H1 (cell line): Measurements from ENCODE around the gene LAMB1. TPM values are rescaled to one million over a fixed set of nuclear protein-coding genes. Genes with fewer than 3 reads are reported as not detected.

Experiments used
- CTCF ChIA-PET: fragments of 300-600 bp; sonication (Branson Sonifier 250); formaldehyde crosslinking; loops from one replicate; lab custom pipeline; 2021; ENCODE audit not compliant: partially characterized antibody; lab: Charles Lee
- POLR2A ChIA-PET: fragments of 300-600 bp; sonication (Branson Sonifier 250); formaldehyde crosslinking; loops from one replicate; lab custom pipeline; 2021; ENCODE audit warnings: inconsistent platforms; ENCODE audit not compliant: partially characterized antibody; lab: Charles Lee
- DNase-seq, 2 experiments: peaks; one replicate each; pipeline versions ENCODE4 v3.0.0 to v3.0.0-alpha.2; 2010 to 2022; ENCODE audit warnings: low spot score in 2 of 2, low read depth in 1 of 2, mixed read lengths in 1 of 2
- FAIRE-seq: peaks from 2 replicates; lab custom pipeline; 2011; peaks lifted over from hg19 to GRCh38; lab: Jason Lieb, UNC
- H2AFZ ChIP-seq: 2 replicates; pipeline ENCODE4 v1.8.1; 2012; ENCODE audit warnings: low read length, inconsistent platforms
- H2AK5ac ChIP-seq: 2 replicates; pipeline ENCODE4 v1.6.1; 2013; ENCODE audit warnings: low read depth, low read length
- H2BK120ac ChIP-seq: replicated peaks from 2 replicates; pipeline ENCODE3; 2013; ENCODE audit warnings: low read depth, low read length, inconsistent platforms
- H2BK12ac ChIP-seq: 2 replicates; pipeline ENCODE4 v1.6.1; 2013; ENCODE audit warnings: low read depth, low read length
- H2BK15ac ChIP-seq: 2 replicates; pipeline ENCODE4 v1.6.1; 2013; ENCODE audit warnings: low read length
- H2BK20ac ChIP-seq: 2 replicates; pipeline ENCODE4 v1.6.1; 2013; ENCODE audit warnings: low read length
- H2BK5ac ChIP-seq: 2 replicates; pipeline ENCODE4 v1.6.1; 2013; ENCODE audit warnings: low read depth, low read length
- H3K14ac ChIP-seq: 2 replicates; pipeline ENCODE4 v1.6.1; 2013; ENCODE audit warnings: inconsistent platforms; ENCODE audit not compliant: insufficient read length
- H3K18ac ChIP-seq: 2 replicates; pipeline ENCODE4 v1.6.1; 2013; ENCODE audit warnings: low read length; ENCODE audit errors: extremely low read depth
- H3K23ac ChIP-seq: 2 replicates; pipeline ENCODE4 v1.6.1; 2013; ENCODE audit warnings: inconsistent platforms; ENCODE audit not compliant: insufficient read length
- H3K23me2 ChIP-seq: 2 replicates; pipeline ENCODE4 v1.6.1; 2013; ENCODE audit warnings: low read depth, low read length
- H3K27ac ChIP-seq: 2 replicates; pipeline ENCODE4 v1.6.1; 2011; ENCODE audit warnings: low read depth, low read length, inconsistent platforms
- H3K27me3 ChIP-seq, 4 experiments: replicated peaks in 1 of 4; 1 replicate in 1 of 4; 2 replicates in 3 of 4; pipeline versions ENCODE4 v1.6.1 to v1.8.1; 2011 to 2013; ENCODE audit warnings: low read length in 3 of 4, mild to moderate bottlenecking in 3 of 4, inconsistent platforms in 2 of 4, mixed read lengths in 2 of 4, moderate library complexity in 1 of 4; ENCODE audit not compliant: control insufficient read depth in 3 of 4, insufficient read depth in 3 of 4; ENCODE audit errors: extremely low read depth in 1 of 4
- H3K36me3 ChIP-seq, 4 experiments: 2 replicates each; pipeline versions ENCODE4 v1.6.1 to v1.8.1; 2011 to 2013; ENCODE audit warnings: mild to moderate bottlenecking in 4 of 4, low read length in 3 of 4, moderate library complexity in 2 of 4, control low read depth in 1 of 4, inconsistent platforms in 1 of 4; ENCODE audit not compliant: insufficient read depth in 4 of 4, control insufficient read depth in 2 of 4
- H3K4ac ChIP-seq: replicated peaks from 2 replicates; pipeline ENCODE3; 2013; ENCODE audit warnings: low read length, low read depth, mixed read lengths, inconsistent platforms; ENCODE audit not compliant: insufficient read length
- H3K4me1 ChIP-seq, 4 experiments: replicated peaks in 1 of 4; 1 replicate in 1 of 4; 2 replicates in 3 of 4; pipeline versions ENCODE4 v1.6.1 to v1.8.1; 2011 to 2013; ENCODE audit warnings: low read length in 3 of 4, inconsistent platforms in 2 of 4, mixed read lengths in 1 of 4; ENCODE audit not compliant: insufficient read depth in 4 of 4, control insufficient read depth in 3 of 4
- H3K4me2 ChIP-seq, 2 experiments: 2 replicates each; pipeline versions ENCODE4 v1.6.1 to v1.8.1; 2011 to 2013; ENCODE audit warnings: low read depth in 2 of 2, low read length in 2 of 2, control low read depth in 1 of 2, inconsistent platforms in 1 of 2, mild to moderate bottlenecking in 1 of 2; ENCODE audit not compliant: insufficient read depth in 1 of 2
- H3K4me3 ChIP-seq, 4 experiments: fragments of 200-600, 300-600 bp in 1 of 4; sonication (generic), shearing (Covaris generic), sonication (Bioruptor Twin) in 1 of 4; 2 replicates each; pipeline versions ENCODE4 v1.5.1 to v1.8.1; 2011 to 2016; ENCODE audit warnings: low read length in 4 of 4, low read depth in 3 of 4, control low read depth in 2 of 4, inconsistent platforms in 2 of 4, mild to moderate bottlenecking in 2 of 4, mixed read lengths in 1 of 4, moderate library complexity in 1 of 4; ENCODE audit not compliant: insufficient read depth in 2 of 4; ENCODE audit errors: extremely low read depth in 1 of 4
- H3K56ac ChIP-seq: replicated peaks from 2 replicates; pipeline ENCODE3; 2013; ENCODE audit warnings: low read depth, mild to moderate bottlenecking, mixed read lengths, low read length, inconsistent platforms; ENCODE audit not compliant: insufficient read length
- H3K79me1 ChIP-seq: 2 replicates; pipeline ENCODE4 v1.6.1; 2013; ENCODE audit warnings: low read depth, low read length, control low read depth
- H3K79me2 ChIP-seq, 2 experiments: 2 replicates each; pipeline versions ENCODE4 v1.6.1 to v1.8.1; 2012 to 2013; ENCODE audit warnings: low read length in 2 of 2, mild to moderate bottlenecking in 2 of 2, inconsistent platforms in 1 of 2; ENCODE audit not compliant: insufficient read depth in 2 of 2, control insufficient read depth in 1 of 2
- H3K9ac ChIP-seq, 4 experiments: replicated peaks in 1 of 4; 1 replicate in 1 of 4; 2 replicates in 3 of 4; pipeline versions ENCODE4 v1.6.1 to v1.8.1; 2011 to 2013; ENCODE audit warnings: low read depth in 3 of 4, low read length in 3 of 4, control low read depth in 2 of 4, mild to moderate bottlenecking in 2 of 4, moderate library complexity in 2 of 4, inconsistent platforms in 1 of 4; ENCODE audit errors: extremely low read depth in 1 of 4
- H3K9me3 ChIP-seq, 2 experiments: 2 replicates each; pipeline versions ENCODE4 v1.6.1 to v1.8.1; 2012 to 2013; ENCODE audit warnings: mild to moderate bottlenecking in 2 of 2, moderate library complexity in 2 of 2, control low read depth in 1 of 2, inconsistent platforms in 1 of 2, low read depth in 1 of 2, low read length in 1 of 2, mixed read lengths in 1 of 2; ENCODE audit not compliant: insufficient read depth in 2 of 2
- H4K20me1 ChIP-seq, 2 experiments: replicated peaks in 1 of 2; 2 replicates each; pipeline versions ENCODE3 to v1.8.1; 2011 to 2013; ENCODE audit warnings: inconsistent platforms in 2 of 2, low read length in 2 of 2, mild to moderate bottlenecking in 1 of 2; ENCODE audit not compliant: insufficient read depth in 2 of 2, control insufficient read depth in 1 of 2
- H4K5ac ChIP-seq: 2 replicates; pipeline ENCODE4 v1.6.1; 2013; ENCODE audit warnings: low read length, low read depth, mixed read lengths, inconsistent platforms; ENCODE audit not compliant: insufficient read length
- H4K8ac ChIP-seq: 2 replicates; pipeline ENCODE4 v1.8.0; 2013; ENCODE audit warnings: mild to moderate bottlenecking, moderate library complexity, low read length, inconsistent platforms; ENCODE audit not compliant: insufficient read depth; ENCODE audit errors: extremely low read depth
- H4K91ac ChIP-seq: replicated peaks from 2 replicates; pipeline ENCODE3; 2013; ENCODE audit warnings: low read length, mixed read lengths, inconsistent platforms; ENCODE audit not compliant: insufficient read length
- CEBPB ChIP-seq: IDR thresholded peaks from 2 replicates; pipeline ENCODE4 v1.6.1; 2012; ENCODE audit warnings: low read depth, low read length
- HDAC6 ChIP-seq: IDR thresholded peaks from one replicate; pipeline ENCODE4 v1.7.1; 2012; ENCODE audit warnings: low read depth, mild to moderate bottlenecking, inconsistent platforms, low read length, moderate library complexity
- KDM4A ChIP-seq: IDR thresholded peaks from one replicate; pipeline ENCODE4 v1.7.1; 2012; ENCODE audit warnings: low read depth, mild to moderate bottlenecking, moderate library complexity, low read length, inconsistent platforms; ENCODE audit not compliant: severe bottlenecking
- RFX5 ChIP-seq: IDR thresholded peaks from 2 replicates; pipeline ENCODE4 v1.6.1; 2011; ENCODE audit warnings: low read depth, low read length, improper control_type of control experiment, borderline replicate concordance
- SP1 ChIP-seq: IDR thresholded peaks from 2 replicates; pipeline ENCODE4 v1.6.1; 2011; ENCODE audit warnings: low read depth, low read length
- TEAD4 ChIP-seq: IDR thresholded peaks from 2 replicates; pipeline ENCODE4 v1.6.1; 2012; ENCODE audit warnings: low read depth, low read length, inconsistent platforms, mixed read lengths
- WGBS, 2 experiments: shearing (Covaris generic) in 1 of 2; methylation state at CpG; one replicate each; pipeline versions ENCODE4 v1.1.6 to v1.1.7; 2013 to 2015; ENCODE audit warnings: low lambda C conversion rate in 2 of 2, mixed read lengths in 2 of 2, inconsistent platforms in 1 of 2, low coverage in 1 of 2, missing lambda C conversion rate in 1 of 2; ENCODE audit not compliant: insufficient replicate concordance in 2 of 2, insufficient coverage in 1 of 2, insufficient read length in 1 of 2; ENCODE audit errors: extremely low coverage in 1 of 2, missing lambda C conversion rate in 1 of 2; 5-methylcytosine and 5-hydroxymethylcytosine counted together
- polyA plus RNA-seq, 7 experiments: library from polyadenylated mRNA; depleted of rRNA in 3 of 7; stranded (reverse) in 5 of 7; unstranded in 2 of 7; fragments of >200 nt in 5 of 7; fragments of 200-250 nt in 2 of 7; gene quantifications; 1 replicate in 5 of 7; 2 replicates in 1 of 7; 4 replicates in 1 of 7; pipeline versions ENCODE4 v1.2.1 to v1.2.3, GENCODE V29; 2011 to 2013; ENCODE audit warnings: missing spikeins in 2 of 7, mixed read lengths in 2 of 7
- total RNA-seq: library from RNA; stranded (reverse); fragmentation: NEBNext Ultra II Directional; extraction: Animal tissue kit (Norgen Biotek cat#: 25700); gene quantifications from 2 replicates; pipeline ENCODE4 v1.2.1, GENCODE V29; 2021

LAMB1 gene
- total and polyA plus RNA-seq, 2 of the 8 experiments (the other 6 are each of a cell fraction or from before 2014, with no cell fraction given): 31.9 to 38.5 TPM

DNA sequence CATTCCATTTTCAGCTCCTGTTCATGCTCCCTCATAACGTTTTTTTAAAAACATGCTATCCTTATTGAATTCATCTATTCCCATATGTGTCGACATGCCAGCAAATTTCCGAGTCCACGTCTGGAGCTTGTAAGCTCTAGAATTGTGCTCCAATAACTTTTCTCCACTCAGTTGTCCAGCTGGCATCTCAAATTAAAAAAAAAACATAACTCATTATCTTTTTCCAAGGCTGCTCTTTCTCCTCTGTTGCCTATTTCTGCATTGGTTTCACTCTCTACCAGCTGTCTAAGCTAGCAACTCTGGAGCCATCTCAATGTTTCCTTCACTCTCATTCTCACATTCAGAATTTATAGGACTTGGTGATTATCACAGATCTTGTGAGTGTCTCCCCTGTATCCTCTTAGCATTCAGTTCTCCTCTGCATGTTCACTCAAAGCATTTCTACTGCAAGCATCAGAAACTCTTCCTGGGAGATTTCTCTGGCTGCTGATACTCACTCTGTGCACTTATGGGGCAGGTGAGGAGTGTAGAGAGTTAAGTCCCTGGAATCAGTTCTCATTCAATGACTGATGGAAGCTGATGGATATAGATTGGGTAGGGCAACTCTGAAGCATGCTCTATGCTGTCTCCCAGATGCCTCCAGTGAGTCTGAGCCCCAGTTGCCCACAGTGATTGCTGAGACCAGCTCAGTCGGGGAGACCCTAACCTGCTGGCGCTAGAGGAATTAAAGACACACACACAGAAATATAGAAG lies 118.7 kb downstream of the LAMB1 start:
- Histone ChIP-seq H3K9ac (no peak overlapping the region), H3K79me2 (no peaks in the 10 kb centered on the region), H3K4me1 (0 out of 7 replicates have a peak, but pooled peaks cover 0 to 3% (median 0%) of the 10 kb centered on the region in 4 experiments), H2BK120ac (no peak overlapping the region), H3K27me3 (no peaks in the 10 kb centered on the region), H4K8ac (no peak overlapping the region), H3K27ac (no peak overlapping the region), H4K20me1 (no peaks in the 10 kb centered on the region), H3K23me2 (no peaks in the 10 kb centered on the region), H3K23ac (no peak overlapping the region), H3K18ac (no peak overlapping the region), H2BK5ac (no peak overlapping the region), H4K5ac (no peak overlapping the region), H2BK15ac (no peak overlapping the region), H3K14ac (no peak overlapping the region), H4K91ac (no peak overlapping the region), H3K4ac (no peak overlapping the region), H3K56ac (no peak overlapping the region), H2AK5ac (no peak overlapping the region), H3K79me1 (no peaks in the 10 kb centered on the region), H3K9me3 (peaks cover 0 to 3% of the 10 kb centered on the region in 2 experiments; a peak in 1 of 4 replicates), H2BK12ac (no peak overlapping the region), H3K4me3 (no peak overlapping the region), H2AFZ (peak overlapping the region; percentile 32; the same call in 1 of the 2 replicates), H3K4me2 (no peak overlapping the region), H3K36me3 (no peaks in the 10 kb centered on the region), H2BK20ac (no peak overlapping the region)
- ChIA-PET POLR2A (no interaction called here), CTCF (interaction anchor here (0.9 to 1.3 kb wide), 2 partner anchors 8 to 9 kb away, joined by 3 to 11 read pairs; no protein-coding TSS in a partner anchor)
- 91% methylated on average over 6 of the region's 6 CpGs; no CpG with 5 or more reads in 1 of the 2 experiments for WGBS, 2 experiments
- FAIRE-seq (no peak), DNase-seq (no peak)
- TF ChIP-seq HDAC6: no peak
- no peak for TF ChIP-seq SP1
- no peak for TF ChIP-seq TEAD4
- TF ChIP-seq RFX5: no peak
- no peak for TF ChIP-seq KDM4A
- TF ChIP-seq CEBPB: no peak
